GM19035 (cell line): ENCODE results near the gene PPP2R2C.

ENCODE experiments used
- ATAC-seq: cut with Tn5 transposase; IDR thresholded peaks from one replicate; pipeline ENCODE4 v1.9.1; 2021; ENCODE audit not compliant: unreplicated experiment

The PPP2R2C gene

DNA sequence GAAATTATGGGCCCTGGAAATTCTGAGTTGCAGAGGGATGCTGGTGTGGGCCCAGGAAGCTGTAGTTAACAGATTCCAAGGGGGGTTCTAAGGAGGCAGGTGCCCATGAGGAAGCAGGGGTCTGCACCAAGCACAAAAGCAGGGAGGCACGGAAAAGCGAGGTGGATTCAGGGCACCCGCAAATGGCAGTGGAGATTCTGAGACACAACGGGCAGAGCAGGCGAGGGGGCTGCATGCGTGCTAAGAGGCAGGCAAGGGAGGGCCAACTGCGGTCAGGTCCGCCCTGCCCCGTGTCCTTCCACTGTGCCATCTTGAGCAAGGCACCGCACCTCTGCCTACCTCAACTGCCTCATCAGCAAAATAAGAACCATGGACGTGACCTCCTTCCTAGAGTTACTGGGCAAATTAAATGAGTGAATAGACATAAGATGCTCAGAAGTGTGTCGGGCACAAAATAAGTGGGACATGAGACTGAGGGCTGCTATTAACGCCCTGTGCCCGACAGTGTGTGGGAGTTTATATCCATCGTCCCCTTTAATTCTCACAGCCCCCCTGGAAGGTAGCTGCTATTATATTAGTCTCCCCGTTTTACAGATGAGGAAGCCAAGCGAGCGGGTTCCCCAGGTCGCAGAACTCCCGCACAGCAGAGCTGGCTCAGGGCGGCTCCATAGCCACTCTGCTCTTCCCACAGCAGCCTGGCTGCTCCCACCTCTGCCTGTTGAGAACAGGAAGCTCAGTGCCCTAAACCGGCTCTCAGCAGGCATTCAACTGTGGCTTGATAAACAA lies 67.6 kb downstream of the PPP2R2C start:
- no peak for ATAC-seq

DNA sequence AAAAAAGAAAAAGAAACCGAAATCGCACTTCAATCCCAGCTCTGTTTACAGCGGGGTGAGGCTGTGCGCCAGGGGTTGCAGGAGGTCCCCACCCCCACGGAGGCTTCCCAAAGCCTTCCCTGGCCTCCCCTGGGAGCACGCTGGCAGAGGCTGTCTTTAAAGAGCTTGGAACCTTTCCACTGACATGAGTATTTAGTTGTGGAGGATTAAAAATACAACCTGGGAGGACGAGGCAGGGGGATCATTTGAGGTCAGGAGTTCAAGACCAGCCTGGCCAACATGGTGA lies 69.1 kb downstream of the PPP2R2C start:
- no peak for ATAC-seq

DNA sequence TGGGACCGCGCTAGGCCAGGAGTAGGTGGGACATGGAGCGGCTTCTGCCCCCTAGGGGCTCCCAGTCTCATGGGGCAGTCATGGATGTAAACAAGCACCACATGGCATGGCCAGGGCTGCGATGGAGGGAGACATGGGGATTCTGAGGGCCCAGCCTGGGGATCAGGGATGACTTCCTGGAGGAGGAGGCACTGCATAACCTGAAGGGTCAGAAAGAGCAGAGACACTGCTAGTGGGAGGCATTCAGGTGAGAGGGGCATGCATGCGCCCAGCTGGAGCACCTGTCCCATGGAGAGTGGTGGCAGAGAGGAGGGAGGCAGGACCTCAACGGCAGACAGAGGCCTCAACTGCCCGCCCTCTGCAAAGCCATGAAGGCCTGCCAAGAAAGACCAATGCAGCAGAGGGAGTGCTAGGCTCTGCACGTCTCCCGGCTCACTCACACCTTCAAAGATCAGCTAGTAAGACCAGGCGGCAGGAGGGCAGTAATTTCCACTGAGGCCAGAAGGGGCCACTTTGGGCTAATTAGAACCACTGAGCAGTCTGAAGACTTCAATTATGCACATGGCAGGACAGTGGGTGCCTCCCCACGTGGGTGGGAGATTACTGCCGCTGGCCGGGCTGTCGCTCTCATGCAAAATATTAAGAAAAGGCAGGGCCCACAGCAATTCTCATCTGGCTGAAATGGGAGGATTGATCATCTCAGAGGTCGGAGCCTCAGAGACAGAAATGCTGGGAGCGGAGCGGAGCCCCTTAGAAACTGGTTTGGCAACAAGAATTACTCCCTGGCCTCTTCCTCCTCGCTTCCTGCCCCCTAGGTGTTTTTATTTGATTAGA lies 69.6 kb downstream of the PPP2R2C start:
- no peak for ATAC-seq

GRCh38 chr4:6401797-6402196 lies 70.6 kb downstream of the PPP2R2C start:
- no peak for ATAC-seq

DNA sequence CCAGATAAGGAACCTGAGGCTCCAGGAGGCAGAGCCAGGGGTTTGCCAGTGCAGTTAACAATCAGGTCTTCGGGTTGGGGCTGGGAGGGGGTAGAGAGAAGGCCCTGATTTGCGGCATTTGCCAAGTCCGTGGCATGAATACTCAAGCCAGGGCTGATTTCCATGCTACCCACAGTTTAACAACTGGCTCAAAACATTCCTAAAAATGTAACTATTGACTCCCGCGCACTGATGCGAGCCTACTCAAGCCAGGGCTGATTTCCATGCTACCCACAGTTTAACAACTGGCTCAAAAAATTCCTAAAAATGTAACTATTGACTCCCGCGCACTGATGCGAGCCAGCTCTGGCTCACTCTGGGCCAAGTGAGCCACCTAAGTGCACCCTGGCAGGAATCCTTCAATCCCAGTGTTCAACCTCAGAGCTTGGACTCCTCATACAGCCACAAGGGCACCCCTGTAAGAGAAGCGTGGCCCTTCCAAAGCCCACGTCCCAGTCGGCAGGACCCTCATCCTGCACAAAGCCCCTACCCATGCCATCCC lies 75.6 kb downstream of the PPP2R2C start:
- no peak for ATAC-seq

DNA sequence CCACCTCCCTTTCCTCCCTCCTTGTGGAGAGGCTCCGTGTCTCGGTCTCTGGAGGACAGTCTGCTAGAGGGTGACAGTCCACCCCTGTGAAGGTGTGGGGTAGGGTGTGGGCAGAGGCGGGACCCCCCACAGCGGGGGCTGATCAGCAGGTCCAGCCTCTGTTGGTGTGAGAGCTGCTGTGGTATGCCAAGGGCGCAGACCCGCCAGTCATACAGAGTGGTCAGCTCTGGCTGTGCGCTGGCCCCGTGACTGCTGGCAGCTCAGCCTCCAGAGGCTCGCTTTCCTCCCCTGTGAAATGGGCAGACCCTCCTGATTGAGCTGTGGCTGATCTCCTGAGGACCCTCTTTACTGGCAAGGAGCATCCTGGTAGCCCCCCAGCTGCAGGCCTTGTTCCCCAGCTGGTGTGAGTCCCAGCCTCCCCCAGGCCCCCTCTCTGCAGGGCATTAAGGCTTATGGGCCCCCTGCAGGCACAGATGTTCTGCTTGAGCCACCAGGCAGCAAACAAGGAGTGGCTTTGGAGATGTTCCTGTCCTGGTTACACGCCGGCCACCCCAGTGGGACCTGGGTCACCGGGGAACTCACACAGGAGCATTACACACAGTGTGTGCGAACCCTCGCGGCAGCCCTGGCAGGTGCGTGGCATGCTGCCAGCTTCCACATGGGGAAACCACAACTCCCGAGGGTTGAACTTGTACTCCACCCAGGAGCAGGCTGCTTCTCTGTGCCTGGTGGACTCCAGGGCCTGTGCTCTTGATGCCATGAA lies 76.8 kb downstream of the PPP2R2C start:
- ATAC-seq = no peak

DNA sequence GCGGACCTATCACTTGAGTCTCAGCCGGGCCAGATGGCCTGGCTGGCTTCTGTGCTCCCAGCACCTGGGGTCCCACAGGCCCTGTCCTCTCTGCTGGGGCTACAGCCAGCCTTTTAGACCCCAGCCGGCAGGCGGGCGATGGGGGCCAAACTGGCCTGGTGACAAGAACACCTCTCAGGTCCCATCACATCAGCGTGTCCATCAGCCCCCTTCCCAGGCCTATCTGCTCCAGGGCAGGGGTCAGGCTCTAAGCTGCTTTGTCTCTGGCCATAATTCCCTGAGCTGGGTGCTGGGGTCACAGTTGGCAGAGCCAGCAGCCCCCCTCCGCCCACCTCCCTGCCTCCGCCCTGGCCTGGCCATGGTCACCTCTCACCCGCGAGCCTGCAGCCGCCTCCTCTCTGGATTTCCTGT lies 77.7 kb downstream of the PPP2R2C start:
- no peak for ATAC-seq

DNA sequence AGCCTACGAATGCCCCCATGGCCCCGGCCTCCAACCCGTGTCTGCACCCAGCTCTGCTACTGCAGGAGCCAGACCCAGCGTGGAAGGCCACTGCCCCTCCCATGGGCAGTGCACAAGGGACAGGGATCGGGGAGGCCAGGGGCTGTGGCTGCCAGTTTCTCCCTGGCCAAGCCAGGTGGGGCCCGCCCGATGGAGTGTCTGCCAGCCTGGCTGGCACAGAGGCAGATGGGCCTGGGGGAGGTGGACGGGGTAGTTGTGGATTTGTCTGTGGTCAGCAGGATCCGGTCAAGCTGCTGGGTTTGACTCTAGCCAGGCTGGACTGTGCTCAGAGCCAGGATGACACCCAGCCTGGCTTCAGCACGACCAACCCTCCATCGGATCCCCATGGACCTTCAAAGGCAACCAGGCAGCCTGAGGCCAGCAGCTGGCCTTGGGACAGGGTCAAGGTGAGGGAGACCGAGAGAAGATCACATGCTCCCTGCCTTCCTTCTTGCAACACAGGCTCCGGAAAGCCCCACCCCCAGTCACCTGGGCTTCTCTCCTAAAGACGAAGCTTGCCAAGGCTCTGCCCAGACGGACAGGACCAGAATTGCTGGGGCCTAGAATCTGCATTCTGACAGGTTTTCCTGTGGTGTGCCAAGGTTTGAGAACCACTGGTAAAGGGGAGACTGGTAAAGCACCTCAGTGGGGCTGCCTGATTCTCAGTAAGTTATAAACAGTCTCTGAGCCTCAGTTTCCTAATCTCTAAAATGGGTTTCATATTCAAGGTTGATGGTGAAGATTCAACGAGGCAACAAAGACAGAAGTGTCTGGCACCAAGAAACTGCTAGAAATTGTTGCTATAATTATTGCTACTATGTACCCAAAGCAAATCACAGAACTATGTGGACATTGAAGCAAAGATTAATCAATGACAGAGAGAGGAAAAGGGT lies 78.6 kb downstream of the PPP2R2C start:
- no peak for ATAC-seq

- no peak for ATAC-seq
These were observed 79.3 kb downstream of the PPP2R2C start for GRCh38 chr4:6393066-6393465.

DNA sequence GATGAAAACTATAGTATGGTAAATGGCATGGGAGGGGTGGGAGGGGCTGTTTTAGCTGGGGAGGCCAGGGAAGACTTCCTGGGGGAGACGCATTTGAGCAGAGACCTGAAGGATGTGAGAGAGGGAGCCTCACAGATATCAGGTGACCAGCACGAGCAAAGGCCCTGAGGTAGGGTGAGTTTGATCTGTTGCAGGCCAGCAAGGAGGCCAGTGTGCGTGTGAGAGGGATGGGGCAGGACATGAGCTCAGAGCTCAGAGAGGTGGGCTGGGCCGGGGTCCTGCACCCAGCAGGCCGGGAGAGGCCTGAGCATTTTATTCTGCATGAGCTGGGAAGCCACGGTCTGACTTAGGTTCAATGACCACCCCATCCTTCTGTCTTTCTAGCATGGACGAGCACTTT lies 80.0 kb downstream of the PPP2R2C start:
- ATAC-seq = no peak

DNA sequence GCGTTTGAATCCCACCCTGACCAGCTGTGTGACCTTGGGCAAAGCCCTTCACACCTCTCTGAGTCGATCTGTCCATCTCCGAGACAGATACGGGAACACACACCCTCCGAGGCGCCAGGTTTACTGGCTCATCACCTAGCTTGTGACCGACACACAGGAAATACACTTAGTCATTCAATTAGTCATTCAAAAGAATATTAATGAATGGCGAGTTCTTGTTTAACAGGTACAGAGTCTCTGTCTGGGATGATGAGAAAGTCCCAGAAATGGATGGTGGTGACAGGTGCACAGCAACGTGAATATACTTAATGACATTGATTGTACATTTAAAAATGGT lies 80.6 kb downstream of the PPP2R2C start:
- no peak for ATAC-seq

DNA sequence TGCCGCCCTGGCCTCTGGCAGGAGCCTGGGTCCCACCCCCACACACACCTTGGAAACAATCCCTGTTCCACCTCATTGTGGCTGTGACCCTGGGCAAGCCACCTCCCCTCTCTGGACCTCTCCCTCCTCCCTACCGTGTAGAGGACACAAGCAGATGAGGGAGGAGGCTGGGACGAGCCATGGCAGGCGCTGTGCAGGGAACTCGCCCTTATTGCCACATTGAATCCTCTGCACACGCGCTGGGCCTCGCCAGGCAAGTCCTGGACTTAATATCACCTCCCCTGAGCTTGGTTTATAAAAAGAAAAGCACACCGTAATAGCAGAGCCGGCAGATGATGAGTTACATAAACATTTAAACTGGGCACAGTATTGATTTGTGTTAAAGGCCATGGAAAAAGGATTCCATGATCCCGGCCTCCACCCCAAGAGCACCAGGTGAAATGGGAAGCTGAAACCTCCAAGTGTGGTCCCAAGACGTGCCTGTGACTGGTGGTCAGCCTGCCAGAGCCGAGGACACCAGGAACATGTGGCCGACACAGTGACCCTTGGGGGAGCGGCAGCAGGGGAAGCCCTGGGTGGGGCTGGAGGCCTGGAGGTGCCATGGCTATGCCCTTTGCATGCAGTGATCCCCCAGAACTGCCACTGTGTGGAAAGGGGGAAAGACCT lies 81.1 kb downstream of the PPP2R2C start:
- ATAC-seq = no peak

GRCh38 chr4:6390356-6390755 lies 82.1 kb downstream of the PPP2R2C start:
- no peak for ATAC-seq

GRCh38 chr4:6389142-6389825 lies 83.1 kb downstream of the PPP2R2C start:
- no peak for ATAC-seq

- no peak for ATAC-seq
These were observed 83.7 kb downstream of the PPP2R2C start for GRCh38 chr4:6388713-6389112.

GRCh38 chr4:6387946-6388345 lies 84.5 kb downstream of the PPP2R2C start:
- ATAC-seq = no peak

- no peak for ATAC-seq
These were observed 86.3 kb downstream of the PPP2R2C start for GRCh38 chr4:6386091-6386490.

GRCh38 chr4:6385288-6385687 lies 87.1 kb downstream of the PPP2R2C start:
- no peak for ATAC-seq

DNA sequence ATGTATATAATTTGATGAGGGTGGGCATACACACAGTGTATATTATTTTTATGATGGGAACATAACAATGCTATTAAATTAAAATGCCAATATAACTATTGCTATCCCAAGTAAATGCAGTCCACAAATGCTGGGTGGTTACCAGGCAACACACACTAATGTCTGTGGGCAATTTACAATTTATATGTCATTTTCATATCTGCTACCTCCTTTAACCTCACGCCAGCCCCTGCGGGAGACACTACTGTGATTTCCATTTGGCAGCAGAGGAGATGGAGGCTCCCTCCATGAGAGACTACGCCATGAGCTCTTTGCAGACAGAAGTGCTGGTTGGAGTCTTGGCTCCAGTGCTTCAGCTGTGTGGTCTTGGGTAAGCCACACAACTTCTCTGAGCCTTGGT lies 87.9 kb downstream of the PPP2R2C start:
- ATAC-seq = no peak
